Ureter (tissue), 1 donor: ENCODE data around the gene IPO9. TPM values are rescaled to one million over a fixed set of nuclear protein-coding genes. Genes with fewer than 3 reads are reported as not detected.
A peak's percentile ranks its signal among the peaks of the same experiment; 100 is the strongest.

Source experiments
- DNase-seq: peaks from one replicate; pipeline ENCODE4 v3.0.0-alpha.2; 2020; ENCODE audit warnings: low spot score
- total RNA-seq: library from RNA; stranded (reverse); gene quantifications from one replicate; pipeline ENCODE4 v1.2.4, GENCODE V29; 2023
- donor health status: DM: yes; HTN: yes; CAD: no.

IPO9 gene
- 53.6 TPM for total RNA-seq

DNA sequence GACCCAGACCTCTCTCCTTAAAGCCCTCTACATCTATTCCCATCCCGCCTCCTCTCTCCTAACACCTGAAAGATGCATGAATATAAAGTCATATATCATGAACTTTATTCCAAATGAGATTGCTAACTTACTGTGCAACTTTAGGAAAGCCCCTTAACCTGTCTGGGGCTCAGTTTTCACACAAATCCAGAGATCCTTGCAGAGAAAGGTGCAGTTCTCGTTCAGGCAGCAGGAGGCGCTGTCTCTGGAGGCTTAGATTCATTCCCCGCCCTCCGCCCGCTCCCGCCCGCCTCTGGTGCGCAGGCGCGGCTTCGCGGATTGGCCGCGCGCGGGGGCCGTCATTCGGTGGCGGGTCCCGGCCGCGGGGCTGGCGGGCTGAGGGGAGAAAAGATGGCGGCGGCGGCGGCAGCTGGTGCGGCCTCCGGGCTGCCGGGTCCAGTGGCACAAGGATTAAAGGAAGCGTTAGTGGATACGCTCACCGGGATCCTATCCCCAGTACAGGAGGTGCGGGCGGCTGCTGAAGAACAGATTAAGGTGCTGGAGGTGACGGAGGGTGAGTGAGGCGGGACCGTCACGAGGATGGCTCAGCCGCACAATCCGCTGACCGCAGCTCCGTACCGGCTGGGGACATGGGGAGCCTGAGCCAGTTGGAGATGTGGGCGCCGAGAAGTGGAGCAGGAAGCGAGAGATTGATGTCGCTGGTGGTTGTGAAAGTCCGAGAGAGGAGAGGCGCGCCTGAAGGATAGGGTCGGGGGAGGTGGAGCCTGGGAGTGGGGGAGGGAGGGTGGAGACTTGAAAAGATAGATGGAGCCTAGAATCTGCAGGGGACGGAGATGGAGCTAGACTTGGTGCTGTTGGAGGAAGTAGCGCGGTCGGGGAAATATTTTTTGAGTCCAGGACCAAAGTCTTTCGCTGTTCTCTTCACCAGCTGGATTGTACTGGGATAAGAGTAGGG, at the start of gene IPO9:
TSS of gene IPO9 (plus strand) at position 338 of the 955 bp plus-strand sequence. CDS start at position 391, 53 bp downstream.
- DNase-seq, result peak; percentile 93

DNA sequence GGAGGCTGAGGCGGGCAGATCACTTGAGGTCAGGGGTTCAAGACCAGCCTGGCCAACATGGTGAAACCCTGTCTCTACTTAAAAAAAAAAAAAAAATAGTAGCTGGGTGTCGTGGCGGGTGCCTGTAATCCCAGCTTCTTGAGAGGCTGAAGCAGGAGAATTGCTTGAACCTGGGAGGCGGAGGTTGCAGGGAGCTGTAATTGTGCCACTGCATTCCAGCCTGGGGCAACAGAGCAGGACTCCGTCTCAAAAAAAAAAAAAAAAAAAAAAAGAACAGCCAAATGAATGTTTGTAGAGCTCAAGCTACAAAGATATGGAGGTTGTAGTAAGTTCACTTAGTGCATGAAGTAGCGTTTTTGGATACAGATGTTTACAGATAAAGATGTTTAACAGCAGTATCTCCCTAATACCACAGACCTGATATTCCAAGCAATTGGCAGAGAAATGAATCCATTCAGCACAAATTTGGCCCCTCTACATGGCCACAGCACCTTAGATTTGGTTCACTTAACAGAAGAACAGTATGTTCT, 49.5 kb upstream of the IPO9 start:
- DNase-seq, result no peak

DNA sequence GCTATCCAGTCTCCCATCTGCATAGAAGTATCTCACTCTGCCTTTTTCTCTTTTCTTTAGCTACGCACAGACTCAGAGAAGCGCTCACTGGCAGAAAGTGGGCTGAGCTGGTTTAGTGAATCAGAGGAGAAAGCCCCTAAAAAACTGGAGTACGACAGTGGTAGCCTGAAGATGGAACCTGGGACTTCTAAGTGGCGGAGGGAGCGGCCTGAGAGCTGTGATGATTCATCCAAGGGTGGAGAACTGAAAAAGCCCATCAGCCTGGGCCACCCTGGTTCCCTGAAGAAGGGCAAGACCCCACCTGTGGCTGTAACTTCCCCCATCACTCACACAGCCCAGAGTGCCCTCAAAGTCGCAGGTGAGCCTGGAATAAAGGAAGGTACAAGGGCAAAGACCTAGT, 48.0 kb upstream of the IPO9 start:
- DNase-seq, result no peak

DNA sequence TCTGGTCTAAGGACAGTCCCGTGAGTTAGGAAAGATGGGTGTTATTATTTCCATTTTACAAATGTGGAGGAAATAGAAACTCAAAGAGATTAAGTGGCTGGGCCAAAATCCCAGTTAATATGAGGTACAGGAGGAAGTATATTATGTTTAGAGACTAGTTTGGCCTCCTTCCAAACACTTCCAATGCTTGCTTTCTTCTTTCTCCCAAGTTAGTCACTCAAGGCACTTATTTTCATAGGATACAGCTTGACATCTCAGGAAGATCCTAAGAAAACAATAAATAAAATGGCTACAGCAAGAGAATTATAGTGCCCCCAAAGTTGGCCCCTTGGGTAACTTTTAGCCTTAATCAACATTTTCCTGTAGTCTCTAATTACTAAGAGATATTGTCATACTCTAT, 47.5 kb upstream of the IPO9 start:
- DNase-seq, result no peak

DNA sequence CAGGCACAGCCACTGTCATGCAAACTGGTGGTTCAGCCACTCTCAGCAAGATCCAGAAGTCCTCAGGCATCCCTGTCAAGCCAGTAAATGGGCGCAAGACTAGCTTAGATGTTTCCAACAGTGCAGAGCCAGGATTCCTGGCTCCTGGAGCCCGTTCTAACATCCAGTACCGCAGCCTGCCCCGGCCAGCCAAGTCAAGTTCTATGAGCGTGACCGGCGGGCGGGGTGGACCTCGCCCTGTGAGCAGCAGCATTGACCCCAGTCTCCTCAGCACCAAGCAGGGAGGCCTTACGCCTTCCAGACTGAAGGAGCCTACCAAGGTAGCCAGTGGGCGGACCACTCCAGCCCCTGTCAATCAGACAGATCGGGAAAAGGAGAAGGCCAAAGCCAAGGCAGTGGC, 46.6 kb upstream of the IPO9 start:
- no peak for DNase-seq

DNA sequence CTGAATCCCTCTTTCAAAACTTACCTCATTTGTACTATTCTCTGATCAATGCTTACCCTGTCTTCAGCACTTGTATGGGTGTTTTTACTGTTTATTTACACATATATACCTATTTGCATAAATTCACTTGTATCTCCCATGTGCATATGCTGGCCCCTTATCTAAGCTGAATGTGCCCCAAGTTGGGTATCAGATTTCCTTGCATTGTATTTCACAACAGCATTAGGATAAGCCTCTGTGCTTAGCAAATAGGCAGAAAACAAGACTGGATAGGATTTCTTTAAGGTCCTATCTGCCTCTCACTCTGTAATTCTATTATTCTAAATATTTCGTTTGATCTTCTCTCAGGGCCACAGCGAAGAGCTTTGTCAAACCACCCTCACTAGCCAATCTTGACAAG, 45.9 kb upstream of the IPO9 start:
- DNase-seq, result no peak

DNA sequence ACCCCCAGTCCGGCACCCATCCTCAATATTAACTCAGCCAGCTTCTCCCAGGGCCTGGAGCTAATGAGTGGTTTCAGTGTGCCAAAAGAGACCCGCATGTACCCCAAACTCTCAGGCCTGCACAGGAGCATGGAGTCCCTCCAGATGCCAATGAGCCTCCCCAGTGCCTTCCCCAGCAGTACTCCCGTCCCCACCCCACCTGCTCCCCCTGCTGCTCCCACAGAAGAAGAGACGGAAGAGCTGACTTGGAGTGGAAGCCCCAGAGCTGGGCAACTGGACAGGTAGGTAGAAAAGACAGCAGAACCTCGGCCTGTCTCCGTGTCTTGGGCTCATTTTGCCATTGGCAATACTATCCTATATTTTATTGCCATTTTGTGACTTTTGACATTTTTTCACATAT, 45.4 kb upstream of the IPO9 start:
- DNase-seq, result no peak

DNA sequence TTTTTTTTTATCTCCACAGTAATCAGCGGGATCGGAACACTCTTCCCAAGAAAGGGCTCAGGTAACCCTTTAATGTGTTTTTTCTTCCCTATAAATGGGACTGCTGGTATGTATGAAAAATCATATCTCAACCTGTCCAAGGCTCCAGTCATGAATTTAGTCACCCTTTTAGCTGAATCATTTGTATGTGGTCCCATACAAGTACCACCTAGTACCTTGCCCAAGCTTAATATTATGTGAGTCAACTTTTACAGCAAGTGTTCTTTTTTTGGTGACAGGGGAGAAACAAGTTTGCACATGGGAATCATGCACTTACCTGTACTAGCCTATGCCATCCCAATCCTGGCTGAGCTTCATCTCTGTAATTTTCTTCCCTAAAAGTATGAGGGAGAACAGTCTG, 43.7 kb upstream of the IPO9 start:
- no peak for DNase-seq

DNA sequence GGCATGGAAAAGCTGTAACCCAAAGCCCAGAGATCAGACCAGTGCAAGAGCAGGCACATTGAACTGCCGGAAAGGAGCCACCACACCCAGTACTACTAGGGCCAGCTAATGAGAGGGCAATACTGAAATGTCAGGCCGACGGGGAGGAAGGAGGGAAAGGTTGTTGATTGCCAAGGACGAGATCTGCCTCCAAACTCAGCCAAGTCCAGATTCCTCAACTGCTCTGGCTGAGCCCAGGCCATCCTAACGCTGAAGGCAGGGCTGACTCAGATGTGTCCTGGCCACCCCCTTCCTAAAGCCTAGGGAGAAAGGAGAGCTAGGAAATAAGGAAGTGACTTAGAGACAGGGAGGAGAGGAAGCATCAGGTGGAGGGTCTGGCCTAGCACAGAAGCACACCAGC, 42.1 kb upstream of the IPO9 start:
- no peak for DNase-seq

DNA sequence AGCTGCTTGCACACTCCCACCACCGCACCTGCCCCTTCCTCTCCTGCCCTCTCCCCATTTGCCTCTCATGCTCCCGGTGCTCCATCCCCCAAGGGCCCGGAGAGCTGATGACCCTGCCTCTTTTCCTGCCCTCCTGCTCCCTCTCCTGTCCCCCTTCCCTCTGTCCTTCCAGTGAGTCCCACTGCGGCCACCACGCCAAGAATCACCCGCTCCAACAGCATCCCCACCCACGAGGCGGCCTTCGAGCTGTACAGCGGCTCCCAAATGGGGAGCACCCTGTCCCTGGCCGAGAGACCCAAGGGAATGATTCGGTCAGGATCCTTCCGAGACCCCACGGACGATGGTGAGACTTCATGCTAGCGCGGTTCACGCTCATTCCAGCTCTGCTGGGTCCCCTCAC, 40.7 kb upstream of the IPO9 start:
- DNase-seq, result no peak

DNA sequence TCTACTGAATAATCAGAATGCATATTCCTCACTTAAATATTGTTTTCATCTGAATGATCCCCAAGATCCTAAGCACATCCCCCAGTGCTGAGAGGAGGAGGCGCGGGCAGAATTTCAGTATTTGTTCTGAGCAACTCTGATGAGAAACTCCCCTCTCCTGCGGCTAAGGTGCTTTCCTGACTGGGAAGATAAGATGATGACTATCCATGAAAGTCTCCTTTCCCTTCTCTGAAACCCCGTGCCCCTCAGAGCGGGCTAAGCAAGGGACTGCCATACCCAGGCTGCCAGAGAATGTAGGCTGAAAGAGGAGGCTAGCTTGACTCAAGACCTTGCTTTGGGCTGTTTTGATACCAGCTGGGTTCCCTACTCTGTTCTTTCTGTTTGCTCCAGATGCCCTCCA, 39.7 kb upstream of the IPO9 start:
- DNase-seq, result no peak

DNA sequence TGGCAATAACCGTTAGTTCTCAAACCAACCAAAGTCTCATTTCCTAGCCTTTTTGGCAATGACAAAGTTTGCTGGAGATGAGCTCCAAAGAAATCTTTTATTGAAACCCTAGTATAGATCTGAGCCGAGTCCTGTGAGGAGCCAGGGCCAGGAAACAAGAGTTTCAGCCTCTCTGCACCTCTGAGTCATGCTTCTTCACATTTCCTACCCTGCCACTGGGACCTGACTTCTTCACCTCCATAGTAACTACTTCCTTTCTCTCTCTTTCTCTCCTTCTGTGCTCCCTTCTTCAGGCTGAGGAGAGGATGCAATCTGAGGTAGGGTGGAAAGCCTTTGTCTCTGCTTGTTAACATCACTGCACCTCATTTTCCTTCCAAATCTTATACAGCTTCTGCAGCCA, 38.7 kb upstream of the IPO9 start:
- no peak for DNase-seq

DNA sequence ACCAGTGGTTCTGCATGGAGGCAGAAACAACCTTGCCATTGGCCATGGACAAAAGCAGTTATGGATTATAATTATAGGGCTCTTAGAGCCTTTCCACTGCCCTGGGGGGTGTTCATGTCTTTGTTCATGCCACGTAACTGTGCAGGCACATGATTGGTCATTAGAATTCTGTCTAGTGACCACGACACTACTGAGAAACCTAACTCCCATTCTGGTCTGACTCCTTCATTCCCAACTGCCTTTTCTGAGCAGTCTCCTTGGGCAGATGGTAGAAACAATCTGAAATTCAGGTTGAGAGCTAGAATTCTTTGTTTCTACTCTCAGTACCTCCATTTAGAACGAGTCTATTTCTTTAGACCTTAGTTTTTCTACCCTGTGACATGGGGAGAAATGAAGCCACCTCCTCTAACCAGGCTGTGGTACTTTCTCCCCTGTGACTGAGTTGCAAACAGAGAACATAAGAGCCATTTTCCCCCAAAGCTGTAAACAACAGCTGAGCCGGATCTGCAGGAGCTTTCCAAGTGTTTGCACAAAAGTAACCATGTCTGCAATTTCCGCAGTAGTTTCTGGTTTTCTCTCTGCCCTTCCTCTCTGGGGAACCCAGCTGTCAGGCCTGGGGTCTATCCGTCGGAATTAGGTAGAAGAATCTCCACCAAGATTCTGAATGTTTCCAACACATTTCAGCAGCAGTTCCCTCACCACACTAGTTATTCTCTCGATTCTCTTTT, 37.7 kb upstream of the IPO9 start:
- DNase-seq, result no peak

DNA sequence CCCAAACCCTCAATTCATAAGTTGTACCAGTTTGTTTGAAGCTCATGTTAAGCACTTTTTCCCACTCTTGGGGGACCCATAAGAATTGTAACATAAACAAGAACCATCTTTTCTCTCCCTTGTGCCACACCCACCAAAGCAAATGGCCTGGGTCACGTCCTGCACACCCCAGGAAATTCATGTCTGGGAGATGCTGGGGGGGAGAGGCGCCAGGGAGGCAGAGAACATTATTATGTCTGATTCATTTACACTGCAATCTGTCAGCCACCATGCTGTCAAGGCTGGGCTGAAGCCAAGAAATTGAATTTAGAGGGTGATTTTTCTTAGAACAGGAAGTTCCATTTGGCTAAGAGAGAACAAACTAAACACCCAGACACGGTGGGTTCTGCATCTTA, 37.2 kb upstream of the IPO9 start:
- no peak for DNase-seq

DNA sequence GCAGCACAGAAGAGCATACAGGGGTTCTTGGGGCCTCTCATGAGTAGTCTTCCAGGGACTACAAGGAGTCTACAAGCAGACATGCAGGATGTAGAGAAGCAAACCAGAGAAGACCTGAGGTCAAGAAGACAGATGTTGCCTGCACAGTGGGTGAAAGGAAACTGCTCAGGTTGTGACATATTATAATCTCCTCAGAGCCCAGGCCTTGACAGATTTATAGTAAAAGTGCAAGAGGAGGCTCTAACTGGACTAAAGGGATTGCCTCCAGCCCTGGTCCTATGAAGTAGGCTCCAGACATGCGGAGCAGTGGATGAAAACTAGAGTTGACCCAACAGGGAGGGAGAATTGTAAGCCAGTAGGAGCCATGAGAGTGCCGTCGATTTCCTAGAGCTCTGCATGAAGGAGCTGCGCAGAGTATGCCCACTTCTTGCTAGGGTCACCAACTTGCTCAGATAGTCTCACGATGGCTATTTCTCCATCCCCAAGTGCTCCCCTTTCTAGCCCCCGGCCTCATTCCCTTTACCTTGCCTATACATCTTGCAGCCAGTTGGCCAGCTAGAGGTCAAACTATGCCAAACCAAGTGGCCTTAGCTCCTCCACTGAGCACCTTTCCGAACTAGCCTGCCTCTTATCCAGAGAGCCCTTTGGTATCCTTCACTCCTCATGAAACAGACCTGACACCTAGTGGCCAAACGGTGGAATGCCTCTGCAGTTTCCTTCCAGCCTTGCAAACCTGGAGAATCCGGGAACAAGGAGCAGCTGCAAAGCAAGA, 36.2 kb upstream of the IPO9 start:
- DNase-seq, result peak; percentile 86

DNA sequence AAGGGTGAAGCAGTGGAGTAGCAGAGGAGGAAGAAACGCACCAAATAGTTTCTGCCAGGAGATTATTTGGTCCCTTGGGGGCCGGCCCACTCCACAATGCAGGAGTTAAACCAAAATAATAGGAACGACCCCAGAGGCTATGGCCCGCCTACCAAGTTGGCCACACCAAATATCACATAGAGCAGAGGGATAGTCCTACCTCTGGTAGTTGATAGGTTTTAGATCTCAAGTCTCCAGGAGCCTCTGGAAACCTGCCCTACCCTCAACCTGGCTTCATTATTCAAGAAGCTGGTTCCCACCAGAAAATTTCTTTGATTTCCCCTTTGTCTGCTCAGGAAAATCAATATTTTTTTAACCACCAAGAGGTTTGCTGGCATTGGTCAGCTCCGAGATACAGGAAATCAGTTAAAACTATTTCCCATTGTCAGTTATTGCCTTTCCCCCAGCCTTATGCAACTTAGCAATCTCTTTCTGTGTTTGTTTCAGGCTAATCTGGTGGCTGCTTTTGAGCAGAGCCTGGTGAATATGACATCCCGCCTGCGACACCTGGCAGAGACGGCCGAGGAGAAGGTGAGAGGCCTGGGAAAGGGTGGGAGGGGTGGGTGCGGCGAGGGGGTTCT, 35.5 kb upstream of the IPO9 start:
- no peak for DNase-seq

DNA sequence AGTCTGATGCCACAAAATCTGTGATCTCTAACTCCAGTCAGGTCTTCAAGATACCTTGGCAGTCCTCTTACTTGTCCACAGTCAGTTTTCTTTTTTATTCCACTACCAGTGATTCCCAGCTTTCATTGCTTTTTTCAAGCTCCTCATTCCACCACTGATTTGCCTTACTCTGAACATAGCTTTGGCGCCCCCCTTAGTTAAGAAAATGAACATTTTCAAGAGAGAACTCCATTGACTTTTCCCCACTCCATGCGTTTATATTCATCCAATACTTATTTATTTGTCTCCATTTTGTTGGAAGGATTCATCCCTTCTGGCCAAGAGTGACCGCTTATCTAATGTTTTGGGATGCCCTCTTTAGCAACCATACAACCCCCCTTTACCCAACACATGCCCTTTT, 33.9 kb upstream of the IPO9 start:
- no peak for DNase-seq

DNA sequence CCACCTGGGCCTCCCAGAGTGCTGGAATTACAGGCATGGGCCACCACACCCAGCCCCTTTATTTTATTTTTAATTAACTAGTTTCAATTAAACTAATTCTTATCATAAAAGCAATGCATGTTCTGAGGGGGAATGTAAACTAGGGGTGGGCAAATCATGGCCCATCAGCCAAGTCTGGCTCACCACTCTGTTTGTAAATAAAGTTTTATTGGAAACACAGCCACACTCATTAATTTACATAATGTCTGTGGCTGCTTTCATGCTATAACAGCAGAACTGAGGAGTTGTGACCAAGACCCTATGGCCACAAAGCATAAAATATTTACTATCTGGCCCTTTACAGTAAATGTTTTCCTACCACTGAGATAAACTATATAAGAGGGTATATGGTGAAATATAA, 28.7 kb upstream of the IPO9 start:
- no peak for DNase-seq

DNA sequence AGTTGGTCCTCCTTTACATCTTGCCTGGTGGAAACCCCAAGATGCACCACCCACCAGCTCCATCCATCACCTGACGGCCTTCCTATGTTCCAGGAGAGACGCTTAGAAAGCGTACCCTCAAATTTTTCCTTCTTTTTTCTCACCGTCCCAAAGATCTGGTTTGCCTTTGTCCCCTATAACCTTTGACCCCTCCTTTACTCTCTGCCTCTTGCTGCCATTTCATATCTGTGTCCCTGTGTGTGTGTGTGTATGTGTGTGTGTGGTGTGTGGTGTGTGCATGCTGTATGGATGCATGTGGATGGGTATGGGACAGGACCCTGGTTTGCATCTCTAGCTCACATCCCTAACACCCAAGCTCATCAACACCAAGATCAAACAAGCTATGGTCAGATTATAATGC, 22.2 kb upstream of the IPO9 start:
- no peak for DNase-seq

DNA sequence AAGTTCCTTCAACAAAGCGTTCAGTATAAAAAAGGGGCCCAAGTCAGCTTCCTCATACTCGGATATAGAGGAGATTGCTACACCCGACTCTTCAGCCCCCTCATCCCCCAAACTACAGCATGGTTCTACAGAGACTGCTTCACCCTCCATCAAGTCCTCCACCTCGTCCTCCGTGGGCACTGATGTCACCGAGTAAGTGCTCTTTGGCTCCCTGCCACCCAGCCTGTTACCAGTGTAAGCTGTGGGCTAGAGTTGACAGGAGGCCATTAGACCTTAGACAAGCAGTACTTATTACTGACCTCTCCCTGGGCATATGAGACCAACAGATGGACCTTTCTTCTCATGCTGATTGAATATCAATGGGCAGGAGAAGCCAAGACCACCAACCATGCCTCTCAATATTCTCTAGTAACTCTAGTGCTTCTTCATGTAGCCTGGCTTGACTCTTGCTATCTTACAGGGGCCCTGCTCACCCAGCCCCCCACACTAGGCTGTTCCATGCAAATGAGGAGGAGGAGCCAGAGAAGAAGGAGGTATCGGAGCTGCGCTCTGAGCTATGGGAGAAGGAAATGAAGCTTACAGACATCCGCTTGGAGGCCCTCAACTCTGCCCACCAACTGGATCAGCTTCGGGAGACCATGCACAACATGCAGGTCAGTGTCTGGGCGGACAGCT, 20.9 kb upstream of the IPO9 start:
- no peak for DNase-seq

DNA sequence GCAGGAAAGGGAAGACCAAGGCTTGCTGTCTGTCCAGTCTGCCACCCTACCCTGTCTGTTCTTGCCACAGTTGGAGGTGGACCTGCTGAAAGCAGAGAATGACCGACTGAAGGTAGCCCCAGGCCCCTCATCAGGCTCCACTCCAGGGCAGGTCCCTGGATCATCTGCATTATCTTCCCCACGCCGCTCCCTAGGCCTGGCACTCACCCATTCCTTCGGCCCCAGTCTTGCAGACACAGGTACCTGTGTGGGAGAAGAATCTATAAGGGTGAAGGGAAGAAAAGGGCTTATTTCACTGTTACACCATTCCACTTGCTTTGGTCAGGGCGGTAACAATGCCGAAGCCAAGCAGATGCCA, 20.3 kb upstream of the IPO9 start:
- DNase-seq, result no peak
